ENCODE data around the gene DNAJB13. TPM values are rescaled to one million over a fixed set of nuclear protein-coding genes. Genes with fewer than 3 reads are reported as not detected.

Gene DNAJB13
- polyA plus RNA-seq, 1 of the 3 experiments (the other 2 are of a cell fraction) = 0.51 TPM

- Histone ChIP-seq H3K9ac (no peak overlapping the region), H3K4me3 (ENCODE audit: low read depth in 2 of 2, low read length in 1 of 2) (no peak overlapping the region), H3F3A (replicated peaks; ENCODE audit: insufficient read depth) (peaks cover 6% of the 10 kb centered on the region), H3K27me3 (ENCODE audit: insufficient read depth) (no peaks in the 10 kb centered on the region), H3K27ac (ENCODE audit: low read depth in 2 of 2, low read length in 1 of 2) (no peak overlapping the region), H3K79me2 (ENCODE audit: insufficient read depth) (no peaks in the 10 kb centered on the region), H4K20me1 (ENCODE audit: insufficient read depth) (no peaks in the 10 kb centered on the region), H3K36me3 (replicated peaks in 1 of 2; ENCODE audit: control insufficient read depth in 1 of 2, insufficient read depth in 2 of 2, low read length in 1 of 2) (peaks cover 38 to 47% of the 10 kb centered on the region in 2 experiments), H2AFZ (ENCODE audit: low read depth) (no peak overlapping the region), H3K9me3 (no peaks in the 10 kb centered on the region), H3K9me2 (no peaks in the 10 kb centered on the region), H3K4me1 (ENCODE audit: control insufficient read depth in 1 of 2, insufficient read depth in 2 of 2, low read depth in 1 of 2, low read length in 1 of 2) (no peaks in the 10 kb centered on the region), H3K4me2 (no peak overlapping the region)
- no peak for DNase-seq
- ChIA-PET CTCF (no interaction called here), POLR2A (no interaction called here)
- TF ChIP-seq ELF1 (IDR thresholded peaks at IDR 0.05) = no peak
Observed at GRCh38 chr11:73913472-73913871, 37.4 kb upstream of the DNAJB13 start.

DNA sequence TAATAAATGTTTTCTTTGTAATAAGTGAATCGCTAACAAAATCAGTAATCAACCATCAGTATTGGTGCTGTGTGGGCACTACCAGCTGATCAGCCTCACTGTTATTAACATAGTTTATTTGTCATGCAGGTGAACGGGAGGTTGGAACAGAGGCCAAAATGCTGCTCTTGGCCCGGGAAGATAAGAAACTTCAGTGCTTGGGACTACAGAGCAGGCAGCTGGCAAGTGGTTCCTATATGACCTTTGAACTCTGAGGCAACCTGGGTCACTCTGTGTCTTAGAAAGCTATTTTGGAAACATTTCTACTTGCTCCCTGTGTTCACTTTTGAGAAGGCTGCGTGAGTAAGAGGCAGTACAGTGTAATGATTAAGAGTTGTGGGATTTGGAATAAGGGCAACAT is 36.5 kb upstream of the DNAJB13 start:
- DNase-seq = no peak
- H3K36me3 ChIP-seq (replicated peaks in 1 of 2; ENCODE audit: control insufficient read depth in 1 of 2, insufficient read depth in 2 of 2, low read length in 1 of 2) = peaks cover 43 to 53% of the 10 kb centered on the region in 2 experiments
- H4K20me1 ChIP-seq (ENCODE audit: insufficient read depth) = no peaks in the 10 kb centered on the region
- no peaks in the 10 kb centered on the region for H3K9me2 ChIP-seq
- 97% methylated on average over 4 of the region's 4 CpGs for WGBS (ENCODE audit: low lambda C conversion rate)
- TF ChIP-seq RAD21 (IDR thresholded peaks at IDR 0.05; ENCODE audit: low read length) (no peak), EP300 (IDR thresholded peaks at IDR 0.05; ENCODE audit: borderline replicate concordance in 1 of 2, low read depth in 1 of 2, low read length in 1 of 2) (no peak), RFX5 (IDR thresholded peaks at IDR 0.05; ENCODE audit: low read length) (no peak), FOXM1 (IDR thresholded peaks at IDR 0.05; ENCODE audit: low read depth) (no peak), NRF1 (IDR thresholded peaks at IDR 0.05; ENCODE audit: low read depth, low read length) (no peak), ELF1 (IDR thresholded peaks at IDR 0.05) (no peak), SMC3 (IDR thresholded peaks at IDR 0.05; ENCODE audit: low read depth, low read length) (no peak), GATA2 (CRISPR knock-in tag; IDR thresholded peaks at IDR 0.05) (no peak), TCF12 (IDR thresholded peaks at IDR 0.05) (no peak), TEAD4 (IDR thresholded peaks at IDR 0.05; ENCODE audit: borderline replicate concordance, insufficient read depth) (no peak), PBX3 (IDR thresholded peaks at IDR 0.05) (no peak)
- TF ChIP-seq, protein P1, sequence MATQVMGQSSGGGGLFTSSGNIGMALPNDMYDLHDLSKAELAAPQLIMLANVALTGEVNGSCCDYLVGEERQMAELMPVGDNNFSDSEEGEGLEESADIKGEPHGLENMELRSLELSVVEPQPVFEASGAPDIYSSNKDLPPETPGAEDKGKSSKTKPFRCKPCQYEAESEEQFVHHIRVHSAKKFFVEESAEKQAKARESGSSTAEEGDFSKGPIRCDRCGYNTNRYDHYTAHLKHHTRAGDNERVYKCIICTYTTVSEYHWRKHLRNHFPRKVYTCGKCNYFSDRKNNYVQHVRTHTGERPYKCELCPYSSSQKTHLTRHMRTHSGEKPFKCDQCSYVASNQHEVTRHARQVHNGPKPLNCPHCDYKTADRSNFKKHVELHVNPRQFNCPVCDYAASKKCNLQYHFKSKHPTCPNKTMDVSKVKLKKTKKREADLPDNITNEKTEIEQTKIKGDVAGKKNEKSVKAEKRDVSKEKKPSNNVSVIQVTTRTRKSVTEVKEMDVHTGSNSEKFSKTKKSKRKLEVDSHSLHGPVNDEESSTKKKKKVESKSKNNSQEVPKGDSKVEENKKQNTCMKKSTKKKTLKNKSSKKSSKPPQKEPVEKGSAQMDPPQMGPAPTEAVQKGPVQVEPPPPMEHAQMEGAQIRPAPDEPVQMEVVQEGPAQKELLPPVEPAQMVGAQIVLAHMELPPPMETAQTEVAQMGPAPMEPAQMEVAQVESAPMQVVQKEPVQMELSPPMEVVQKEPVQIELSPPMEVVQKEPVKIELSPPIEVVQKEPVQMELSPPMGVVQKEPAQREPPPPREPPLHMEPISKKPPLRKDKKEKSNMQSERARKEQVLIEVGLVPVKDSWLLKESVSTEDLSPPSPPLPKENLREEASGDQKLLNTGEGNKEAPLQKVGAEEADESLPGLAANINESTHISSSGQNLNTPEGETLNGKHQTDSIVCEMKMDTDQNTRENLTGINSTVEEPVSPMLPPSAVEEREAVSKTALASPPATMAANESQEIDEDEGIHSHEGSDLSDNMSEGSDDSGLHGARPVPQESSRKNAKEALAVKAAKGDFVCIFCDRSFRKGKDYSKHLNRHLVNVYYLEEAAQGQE (IDR thresholded peaks at IDR 0.05; ENCODE audit: low read depth, low read length) = no peak
- TF ChIP-seq, protein P2, sequence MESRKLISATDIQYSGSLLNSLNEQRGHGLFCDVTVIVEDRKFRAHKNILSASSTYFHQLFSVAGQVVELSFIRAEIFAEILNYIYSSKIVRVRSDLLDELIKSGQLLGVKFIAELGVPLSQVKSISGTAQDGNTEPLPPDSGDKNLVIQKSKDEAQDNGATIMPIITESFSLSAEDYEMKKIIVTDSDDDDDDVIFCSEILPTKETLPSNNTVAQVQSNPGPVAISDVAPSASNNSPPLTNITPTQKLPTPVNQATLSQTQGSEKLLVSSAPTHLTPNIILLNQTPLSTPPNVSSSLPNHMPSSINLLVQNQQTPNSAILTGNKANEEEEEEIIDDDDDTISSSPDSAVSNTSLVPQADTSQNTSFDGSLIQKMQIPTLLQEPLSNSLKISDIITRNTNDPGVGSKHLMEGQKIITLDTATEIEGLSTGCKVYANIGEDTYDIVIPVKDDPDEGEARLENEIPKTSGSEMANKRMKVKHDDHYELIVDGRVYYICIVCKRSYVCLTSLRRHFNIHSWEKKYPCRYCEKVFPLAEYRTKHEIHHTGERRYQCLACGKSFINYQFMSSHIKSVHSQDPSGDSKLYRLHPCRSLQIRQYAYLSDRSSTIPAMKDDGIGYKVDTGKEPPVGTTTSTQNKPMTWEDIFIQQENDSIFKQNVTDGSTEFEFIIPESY (IDR thresholded peaks at IDR 0.05; ENCODE audit: borderline replicate concordance, low read depth) = no peak
- no peak overlapping the region for H3K9ac ChIP-seq
- H3K27ac ChIP-seq (ENCODE audit: low read depth in 2 of 2, low read length in 1 of 2) = no peak overlapping the region
- peaks cover 6% of the 10 kb centered on the region for H3F3A ChIP-seq (replicated peaks; ENCODE audit: insufficient read depth)
- H3K79me2 ChIP-seq (ENCODE audit: insufficient read depth) = no peaks in the 10 kb centered on the region
- no peak overlapping the region for H2AFZ ChIP-seq (ENCODE audit: low read depth)
- no peaks in the 10 kb centered on the region for H3K9me3 ChIP-seq
- CTCF ChIA-PET = interaction anchor here (1.0 kb wide), 1 partner anchor 50 kb away, joined by 3 read pairs; no protein-coding TSS in a partner anchor
- no peak overlapping the region for H3K4me2 ChIP-seq
- H3K27me3 ChIP-seq (ENCODE audit: insufficient read depth) = no peaks in the 10 kb centered on the region
- no peaks in the 10 kb centered on the region for H3K4me1 ChIP-seq (ENCODE audit: control insufficient read depth in 1 of 2, insufficient read depth in 2 of 2, low read depth in 1 of 2, low read length in 1 of 2)
- no peak overlapping the region for H3K4me3 ChIP-seq (ENCODE audit: low read depth in 2 of 2, low read length in 1 of 2)
- POLR2A ChIA-PET = no interaction called here
